ENCODE data around the gene STUM.

Gene STUM

GRCh38 chr1:226643177-226643576 is 94.6 kb downstream of the STUM start:
- Histone ChIP-seq H3K9me3 (ENCODE audit: insufficient read depth, low read length) (no peaks in the 10 kb centered on the region), H3K4me3 (ENCODE audit: low read length) (no peak overlapping the region), H3K27me3 (ENCODE audit: low read depth, low read length) (no peaks in the 10 kb centered on the region; the same call in 1 of the 2 replicates), H3K4me2 (ENCODE audit: low read length) (peak overlapping the region; percentile 31; the same call in 1 of the 2 replicates), H3K4me1 (ENCODE audit: low read length) (peaks cover 31% of the 10 kb centered on the region), H3K36me3 (replicated peaks; ENCODE audit: low read depth, low read length) (peaks cover 3% of the 10 kb centered on the region), H3K79me2 (ENCODE audit: low read length) (no peaks in the 10 kb centered on the region), H3K9ac (ENCODE audit: low read length) (no peak overlapping the region), H4K20me1 (ENCODE audit: insufficient read depth, low read length) (no peaks in the 10 kb centered on the region), H2AFZ (ENCODE audit: low read depth, low read length) (no peak overlapping the region), H3K27ac (ENCODE audit: low read length) (no peak overlapping the region)
- TF ChIP-seq CTCF (IDR thresholded peaks at IDR 0.05; ENCODE audit: low read depth, low read length) (no peak), EZH2phosphoT487 (IDR thresholded peaks at IDR 0.05; ENCODE audit: low read depth) (no peak)

- Histone ChIP-seq H3K79me2 (ENCODE audit: low read length) (no peaks in the 10 kb centered on the region), H3K9ac (ENCODE audit: low read length) (no peak overlapping the region), H3K4me3 (ENCODE audit: low read length) (no peak overlapping the region), H2AFZ (ENCODE audit: low read depth, low read length) (no peak overlapping the region), H3K4me1 (ENCODE audit: low read length) (peaks cover 31% of the 10 kb centered on the region), H3K27ac (ENCODE audit: low read length) (no peak overlapping the region), H3K27me3 (ENCODE audit: low read depth, low read length) (no peaks in the 10 kb centered on the region; the same call in 1 of the 2 replicates), H4K20me1 (ENCODE audit: insufficient read depth, low read length) (0 out of 2 replicates have a peak, but pooled peaks cover 2% of the 10 kb centered on the region), H3K4me2 (ENCODE audit: low read length) (peak overlapping the region; percentile 31), H3K36me3 (replicated peaks; ENCODE audit: low read depth, low read length) (peaks cover 3% of the 10 kb centered on the region), H3K9me3 (ENCODE audit: insufficient read depth, low read length) (no peaks in the 10 kb centered on the region)
- no peak for TF ChIP-seq EZH2phosphoT487 (IDR thresholded peaks at IDR 0.05; ENCODE audit: low read depth)
- 0 out of 2 replicates have a peak, but pooled peaks have one; percentile 20 for TF ChIP-seq CTCF (IDR thresholded peaks at IDR 0.05; ENCODE audit: low read depth, low read length)
Measured at GRCh38 chr1:226643611-226644540, 95.3 kb downstream of the STUM start.

- Histone ChIP-seq H3K4me3 (ENCODE audit: low read length) (no peak overlapping the region), H3K36me3 (replicated peaks; ENCODE audit: low read depth, low read length) (peaks cover 3% of the 10 kb centered on the region), H4K20me1 (ENCODE audit: insufficient read depth, low read length) (0 out of 2 replicates have a peak, but pooled peaks cover 6% of the 10 kb centered on the region), H3K27ac (ENCODE audit: low read length) (no peak overlapping the region), H3K79me2 (ENCODE audit: low read length) (no peaks in the 10 kb centered on the region), H3K9me3 (ENCODE audit: insufficient read depth, low read length) (no peaks in the 10 kb centered on the region), H2AFZ (ENCODE audit: low read depth, low read length) (no peak overlapping the region), H3K27me3 (ENCODE audit: low read depth, low read length) (no peaks in the 10 kb centered on the region; the same call in 1 of the 2 replicates), H3K4me2 (ENCODE audit: low read length) (0 out of 2 replicates have a peak overlapping the region, but pooled peaks have one; percentile 31), H3K4me1 (ENCODE audit: low read length) (peaks cover 31% of the 10 kb centered on the region), H3K9ac (ENCODE audit: low read length) (no peak overlapping the region)
- TF ChIP-seq EZH2phosphoT487 (IDR thresholded peaks at IDR 0.05; ENCODE audit: low read depth) (no peak), CTCF (IDR thresholded peaks at IDR 0.05; ENCODE audit: low read depth, low read length) (no peak)
Measured at GRCh38 chr1:226644541-226645176, 96.1 kb downstream of the STUM start.

Data from OCI-LY3 (cell line).